GM19351 (cell line): Measurements from ENCODE around the gene VEZF1.

Experiments
- ATAC-seq: cut with Tn5 transposase; IDR thresholded peaks from one replicate; pipeline ENCODE4 v1.9.1; 2021; ENCODE audit warnings: mild to moderate bottlenecking, moderate library complexity; ENCODE audit not compliant: unreplicated experiment

The VEZF1 gene

DNA sequence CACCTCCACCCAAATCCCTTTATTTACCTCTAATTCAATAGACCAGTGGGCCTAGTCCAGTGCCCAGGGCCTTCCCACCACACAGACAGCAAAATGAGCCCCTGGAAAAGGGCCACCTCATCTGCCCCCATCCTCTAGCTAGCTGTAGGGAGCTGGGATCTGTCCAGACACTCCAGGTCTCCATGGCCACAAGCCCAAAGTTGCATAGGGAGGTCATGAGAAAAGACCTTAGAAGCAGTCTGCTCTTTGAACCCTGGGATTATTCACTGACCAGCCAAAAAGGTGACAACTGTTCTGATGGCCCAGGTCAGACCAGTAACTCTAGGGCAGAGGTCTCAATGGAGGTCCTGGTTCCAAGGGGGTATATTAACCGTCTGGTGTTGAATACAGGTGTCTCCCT, 34.8 kb downstream of the VEZF1 start:
- ATAC-seq = no peak

DNA sequence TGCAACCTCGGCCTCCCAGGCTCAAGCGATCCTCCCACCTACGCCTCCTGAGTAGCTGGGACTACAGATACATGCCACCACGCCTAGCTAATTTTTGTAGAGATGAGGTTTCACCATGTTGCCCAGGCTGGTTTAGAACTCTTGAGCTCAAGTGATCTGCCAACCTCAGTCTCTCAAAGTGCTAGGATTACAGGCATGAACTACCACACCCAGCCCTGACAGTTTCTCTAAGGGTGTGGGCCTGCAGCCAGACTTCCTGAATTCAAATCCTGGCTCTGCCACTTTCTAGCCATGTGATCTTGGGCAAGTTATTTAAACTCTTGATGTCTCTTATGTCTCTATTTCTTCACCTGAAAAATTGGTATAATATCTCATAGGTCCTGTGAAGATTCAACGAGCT, 38.4 kb downstream of the VEZF1 start:
- ATAC-seq = no peak

DNA sequence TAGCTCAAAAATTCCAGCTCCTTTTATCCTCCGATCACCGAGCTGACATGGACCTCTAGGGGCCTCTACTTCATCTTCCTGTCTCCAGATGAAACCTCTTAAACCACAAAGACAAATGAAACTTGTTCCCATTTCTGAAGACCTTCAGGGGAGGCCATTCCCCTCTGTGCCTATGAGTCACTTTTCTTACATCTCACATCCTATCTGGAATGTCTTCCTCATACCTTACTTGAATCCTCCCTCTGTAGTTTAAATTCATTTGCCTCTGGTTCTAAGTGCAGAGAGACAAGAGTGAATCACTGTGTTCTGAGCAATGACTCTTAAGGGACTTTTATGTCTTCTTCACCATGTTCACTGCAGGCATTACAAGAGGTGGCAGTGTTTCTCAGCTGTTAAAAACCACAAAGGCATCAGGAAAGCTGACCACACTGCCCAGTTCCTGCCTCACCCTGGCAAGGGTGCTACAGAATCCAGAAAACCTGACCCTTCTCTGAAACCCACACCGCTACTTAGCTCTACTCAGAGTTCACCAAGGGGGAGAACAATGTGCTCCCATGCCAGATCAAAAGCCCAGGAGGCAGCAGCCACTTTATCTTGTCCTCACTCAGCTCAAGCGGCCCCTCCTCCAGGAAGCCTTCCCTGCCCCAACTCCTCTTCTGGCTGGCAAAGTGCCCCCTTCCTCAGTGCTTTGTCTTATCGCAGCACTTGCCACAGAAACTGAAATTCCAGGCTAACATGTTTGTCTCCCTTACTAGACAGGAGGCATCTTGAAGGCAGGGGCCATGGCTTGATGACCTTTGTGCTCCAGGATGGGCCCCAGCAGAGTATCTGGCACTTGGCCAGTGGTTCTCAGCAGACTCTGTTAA, 39.3 kb downstream of the VEZF1 start:
- ATAC-seq = no peak

DNA sequence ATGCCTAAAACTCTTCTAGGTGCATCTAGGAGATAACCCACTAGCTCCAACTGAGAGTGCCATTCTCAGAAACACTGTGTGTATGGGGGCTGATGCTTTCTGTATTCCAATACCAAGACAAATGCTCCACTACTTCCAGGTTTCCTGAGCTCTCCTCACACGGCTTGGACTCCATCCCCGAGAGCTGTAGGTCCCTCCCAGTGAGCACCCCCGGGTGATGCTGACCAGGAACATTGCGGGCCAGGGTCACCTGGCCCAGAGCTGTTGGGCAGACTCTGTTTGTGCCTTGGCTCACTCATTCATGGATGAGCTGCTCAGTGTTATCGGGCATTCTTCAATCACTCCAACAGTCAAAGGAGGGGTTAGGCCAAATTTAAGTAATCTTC, 39.9 kb downstream of the VEZF1 start:
- ATAC-seq = no peak

DNA sequence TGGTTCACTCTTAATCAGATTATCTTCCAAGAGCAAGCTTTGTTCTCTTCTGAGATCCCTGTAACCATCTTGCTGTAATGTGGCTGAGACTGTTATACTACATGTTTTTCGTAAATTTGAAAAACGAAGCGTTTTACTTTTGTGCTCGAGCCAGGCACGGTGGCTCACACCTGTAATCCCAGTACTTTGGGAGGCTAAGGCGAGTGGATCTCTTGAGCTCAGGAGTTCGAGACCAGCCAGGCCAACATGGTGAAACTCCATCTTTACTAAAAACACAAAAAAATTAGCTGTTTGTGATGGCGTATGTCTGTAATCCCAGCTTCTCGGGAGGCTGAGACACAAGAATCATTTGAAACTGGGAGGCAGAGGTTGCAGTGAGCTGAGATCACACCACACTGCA, 40.7 kb downstream of the VEZF1 start:
- no peak for ATAC-seq

DNA sequence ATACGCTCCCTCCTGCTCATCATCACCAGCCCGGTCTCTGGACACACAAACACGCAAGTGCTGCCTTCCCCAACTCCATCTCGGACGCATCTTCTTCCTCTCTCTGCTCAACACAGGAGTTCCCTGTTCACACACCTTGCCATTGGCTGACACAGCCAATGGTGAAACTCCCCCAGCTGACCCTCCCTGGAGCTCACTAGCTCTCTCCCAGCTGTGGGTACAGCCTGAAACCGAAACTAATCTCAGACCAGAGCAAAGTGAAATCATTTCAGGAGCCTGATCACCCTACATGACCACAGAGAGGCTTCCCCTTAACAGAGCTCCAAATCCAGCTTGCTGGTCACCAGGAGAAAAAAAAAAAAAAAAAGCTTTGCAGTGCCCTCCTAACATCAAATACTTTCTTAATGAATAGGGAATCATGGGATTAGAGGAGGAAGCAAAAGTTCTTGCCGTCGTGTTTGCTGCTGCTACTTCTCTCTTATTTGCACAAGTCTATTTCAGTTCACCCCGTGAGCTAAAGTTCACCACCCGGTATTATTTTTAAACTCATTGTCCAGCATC, 41.2 kb downstream of the VEZF1 start:
- peak; percentile 83 for ATAC-seq

DNA sequence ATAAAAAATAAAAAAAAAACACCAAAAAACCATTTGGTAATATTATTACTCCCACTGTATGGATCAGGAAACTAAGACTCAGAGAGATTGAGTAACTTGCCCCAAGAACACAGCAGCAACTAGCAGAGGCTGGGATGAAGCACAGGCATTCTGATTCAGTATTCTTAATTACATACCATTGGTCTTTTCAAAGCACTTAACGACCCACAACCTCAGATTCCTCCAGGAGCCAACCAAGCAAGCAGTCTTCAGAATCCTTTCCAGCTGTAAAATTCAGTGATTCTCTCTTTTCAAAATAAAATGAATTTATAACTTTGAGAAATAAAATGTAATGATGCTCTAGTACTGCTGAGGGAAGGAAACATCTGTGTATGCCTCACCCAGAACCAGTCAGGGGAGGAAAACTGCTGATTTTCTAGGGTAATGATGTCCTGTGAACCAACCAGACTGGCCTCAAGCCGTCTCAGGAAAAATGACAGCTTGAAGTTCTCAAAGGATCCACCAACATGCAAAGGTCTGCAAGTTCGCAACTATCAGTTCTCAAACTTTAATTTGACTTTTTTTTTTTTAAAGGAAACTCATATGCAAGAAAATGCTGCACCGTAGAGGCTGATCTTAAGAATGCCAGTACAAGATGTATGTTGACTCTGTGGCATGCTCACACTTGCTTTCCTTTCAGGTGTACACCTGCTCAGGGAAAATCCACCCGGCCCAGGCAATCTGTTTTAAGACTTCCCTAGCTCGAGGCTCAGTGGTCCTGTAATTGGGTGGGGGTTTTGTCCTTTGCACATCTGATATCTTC, 41.9 kb downstream of the VEZF1 start:
- ATAC-seq = peak; percentile 6

DNA sequence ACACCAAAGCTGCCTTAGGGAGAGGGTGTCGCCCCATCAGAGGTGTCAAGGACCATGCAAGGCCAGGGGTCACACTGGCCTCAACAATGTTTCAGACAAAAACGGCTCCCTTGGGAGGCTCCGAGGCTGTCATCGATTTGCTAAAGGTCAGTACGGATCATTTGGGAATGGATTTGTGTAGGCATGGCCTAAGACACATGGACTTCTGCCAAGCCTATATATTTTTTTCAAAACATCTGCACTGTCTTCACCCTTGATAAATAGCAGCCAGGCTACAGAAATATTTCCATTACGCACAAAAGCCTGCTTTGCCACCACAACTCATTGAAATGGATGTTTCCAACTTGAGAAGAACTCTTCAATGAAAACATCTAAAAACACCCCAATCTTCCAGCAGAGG, 43.1 kb downstream of the VEZF1 start:
- no peak for ATAC-seq

DNA sequence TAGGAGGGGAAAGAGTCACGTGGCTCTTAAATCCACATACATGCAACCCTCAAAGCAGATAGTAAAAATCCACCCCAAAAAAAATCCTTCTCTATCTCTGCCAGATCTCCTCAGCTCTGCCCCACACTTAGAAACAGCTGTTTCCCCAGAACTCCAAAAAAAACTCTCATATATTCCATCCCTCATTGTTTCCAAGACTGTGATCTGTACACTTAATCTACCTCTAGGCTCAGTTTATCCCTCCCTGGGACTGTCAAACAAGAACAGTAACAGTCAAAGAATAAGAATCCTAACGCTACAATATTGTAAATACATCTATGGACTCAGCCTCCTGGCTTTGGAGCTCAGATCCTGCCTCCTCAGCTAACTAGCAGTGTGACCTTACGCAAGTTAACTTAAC, 44.4 kb downstream of the VEZF1 start:
- ATAC-seq = no peak

DNA sequence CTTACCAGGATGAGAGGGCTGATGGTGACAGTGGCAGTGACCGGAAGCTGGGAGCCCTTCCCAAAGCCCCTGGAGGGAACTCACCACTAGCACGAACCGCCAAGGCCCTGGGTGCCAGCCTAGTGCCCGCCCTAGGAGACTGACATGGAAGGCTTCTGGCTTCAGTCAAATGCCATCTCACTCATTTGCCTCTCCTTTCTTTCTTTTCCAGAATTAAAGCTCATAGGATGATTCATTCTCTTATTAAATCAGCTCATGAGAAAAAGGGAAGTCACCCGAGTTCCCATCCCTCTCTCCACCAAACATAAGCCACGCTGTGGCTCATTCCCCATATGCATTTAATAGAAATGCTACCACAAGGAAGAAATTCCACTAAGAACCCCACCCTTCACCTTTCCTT, 44.9 kb downstream of the VEZF1 start:
- no peak for ATAC-seq

DNA sequence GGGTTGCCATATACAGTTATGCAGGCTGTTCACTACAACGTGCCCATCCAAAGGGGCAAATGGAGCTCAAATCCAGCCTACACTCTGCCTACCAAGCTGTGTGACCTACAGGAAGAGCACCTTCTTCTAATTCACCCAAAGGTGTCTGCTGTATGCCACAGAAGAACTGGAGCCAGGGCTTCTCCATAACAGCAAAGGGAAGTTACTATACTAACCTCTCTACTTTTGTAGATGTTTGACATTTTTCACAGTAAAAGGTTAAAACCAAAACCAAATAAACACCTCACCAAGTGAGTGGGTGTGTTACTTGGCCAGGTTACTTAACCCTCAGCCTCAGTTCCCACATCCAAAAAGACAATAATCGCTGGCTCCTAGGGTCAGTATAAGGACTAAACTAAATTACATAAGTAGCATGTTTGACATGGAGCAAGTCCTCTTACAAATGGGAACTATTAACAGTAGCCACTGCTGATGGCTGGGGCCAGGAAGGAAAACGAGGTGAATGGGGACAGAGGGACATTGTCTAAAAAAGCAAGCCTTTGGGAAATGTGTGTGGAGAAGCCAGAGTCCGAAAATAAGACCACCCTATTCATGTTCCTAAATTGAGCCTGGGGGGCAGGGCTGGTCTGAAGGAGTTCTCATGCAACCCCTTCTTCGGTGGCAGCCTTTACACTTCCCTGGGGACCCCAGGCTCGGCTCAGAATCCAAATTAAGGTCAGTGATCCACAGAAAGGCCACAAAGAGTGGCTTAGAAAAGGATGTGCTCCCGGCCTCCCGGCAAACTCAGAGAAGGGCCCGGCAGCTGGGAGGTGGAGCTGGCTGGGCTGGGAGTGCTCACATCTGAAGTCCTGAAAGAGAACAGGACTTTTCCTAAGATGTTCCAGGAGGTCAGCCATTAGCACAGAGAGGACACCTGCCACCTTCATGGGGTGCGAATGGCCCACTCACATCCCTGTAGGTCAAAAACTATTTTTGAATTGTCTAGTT, 46.4 kb downstream of the VEZF1 start:
- ATAC-seq = no peak

DNA sequence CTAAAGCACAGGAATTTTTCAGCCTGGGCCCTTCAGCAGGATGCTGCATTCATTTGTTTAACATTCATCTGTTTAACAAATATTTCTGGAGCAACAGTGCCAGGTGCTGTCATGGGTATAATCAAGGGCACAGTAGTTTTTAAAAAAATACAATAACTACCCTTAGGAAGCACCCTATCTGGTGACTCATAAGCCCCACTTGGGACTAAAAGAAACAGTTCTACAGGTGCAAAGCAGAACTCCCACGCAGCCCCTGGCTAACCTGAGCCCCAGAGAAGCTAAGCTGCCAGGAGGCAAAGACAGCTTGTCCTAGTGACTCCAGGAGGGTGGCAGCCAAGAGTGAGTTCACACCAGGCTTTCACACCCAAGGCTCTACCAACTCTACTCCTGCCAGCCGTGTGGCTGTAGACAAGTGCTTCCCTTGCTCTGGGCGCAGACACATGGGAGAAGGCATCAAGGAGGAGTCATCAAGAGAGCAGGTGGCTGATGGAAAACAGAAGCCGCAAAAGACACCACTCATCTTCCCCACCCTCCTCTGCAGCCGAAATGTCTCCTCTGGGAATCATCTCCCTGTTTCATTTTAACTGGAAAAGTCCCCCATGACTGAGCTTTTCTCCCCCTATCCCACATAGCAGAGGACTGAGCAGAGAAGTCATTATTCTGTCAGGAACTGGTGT, 47.3 kb downstream of the VEZF1 start:
- no peak for ATAC-seq

DNA sequence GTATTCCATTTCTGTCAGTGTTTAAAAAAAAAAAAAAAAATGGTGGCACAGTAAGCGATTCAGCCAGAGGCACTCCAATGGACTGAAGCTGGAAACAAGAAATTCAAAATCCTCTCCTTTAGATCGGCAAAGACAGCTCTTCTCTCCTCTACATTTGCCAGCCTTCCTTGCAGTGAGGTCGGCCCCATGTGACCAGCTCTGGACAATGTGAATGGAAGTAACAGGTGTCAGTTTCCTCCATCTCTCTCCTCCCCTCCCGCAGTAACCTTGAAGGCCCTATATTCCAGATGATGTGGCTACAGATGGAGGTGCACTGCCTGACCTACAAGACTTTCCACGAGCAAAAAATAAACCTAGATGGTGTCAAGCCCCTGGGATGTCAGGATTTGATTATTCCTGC, 47.8 kb downstream of the VEZF1 start:
- ATAC-seq = no peak

DNA sequence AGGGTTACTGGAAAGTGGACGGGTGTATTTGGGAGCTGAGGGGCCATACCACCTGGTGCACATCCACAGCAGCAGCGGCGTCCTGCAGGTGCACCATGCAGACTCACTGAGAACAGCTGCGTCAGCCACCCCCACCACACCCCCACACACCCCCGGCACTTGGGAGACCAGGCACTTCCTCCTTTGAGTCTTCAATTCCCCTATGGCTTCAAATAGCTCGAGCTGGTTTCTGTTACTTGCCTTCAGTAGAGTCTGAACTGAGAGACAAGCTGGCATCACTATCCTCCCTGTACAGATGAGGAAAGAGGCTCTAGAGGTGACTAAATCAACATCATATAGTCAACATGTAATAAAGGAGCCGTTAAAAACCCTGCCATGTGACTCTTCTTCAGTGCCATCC, 48.3 kb downstream of the VEZF1 start:
- peak; percentile 70 for ATAC-seq

DNA sequence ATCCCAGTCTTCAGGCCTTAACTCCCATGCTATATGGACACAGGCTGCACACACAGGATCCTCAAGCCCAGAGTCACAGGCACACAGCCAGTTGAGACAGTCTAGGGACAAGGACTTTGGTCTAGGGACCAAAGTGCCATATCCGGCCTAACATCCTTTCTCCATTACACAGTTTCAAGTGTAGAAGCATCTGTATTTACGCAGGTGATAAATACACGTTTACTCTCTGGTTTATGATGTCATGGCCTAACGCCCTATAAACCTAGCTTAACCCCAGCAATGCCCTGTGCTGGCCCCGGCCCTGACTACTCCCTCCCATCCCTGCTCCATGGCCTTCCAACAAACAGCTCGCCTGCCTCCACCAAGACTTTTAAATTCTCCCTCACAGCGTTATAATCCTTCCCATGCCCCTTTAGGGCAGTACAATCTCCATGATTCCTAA, 50.0 kb downstream of the VEZF1 start:
- ATAC-seq = no peak

DNA sequence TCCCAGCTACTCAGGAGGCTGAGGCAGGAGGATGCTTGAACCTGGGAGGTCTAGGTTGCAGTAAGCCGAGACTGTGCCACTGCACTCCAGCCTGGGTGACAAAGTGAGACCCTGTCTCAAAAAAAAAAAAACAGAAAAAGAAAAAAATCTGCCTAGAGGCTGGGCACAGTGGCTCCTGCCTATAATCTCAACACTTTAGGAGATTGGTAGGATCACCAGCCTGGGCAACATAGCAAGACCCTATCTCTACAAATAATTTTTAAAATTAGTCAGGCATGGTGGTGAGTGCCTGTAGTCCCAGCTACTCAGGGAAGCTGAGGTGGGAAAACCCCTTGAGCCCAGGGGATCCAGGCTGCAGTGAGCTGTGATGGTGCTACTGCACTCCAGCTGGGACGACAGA, 50.6 kb downstream of the VEZF1 start:
- no peak for ATAC-seq

DNA sequence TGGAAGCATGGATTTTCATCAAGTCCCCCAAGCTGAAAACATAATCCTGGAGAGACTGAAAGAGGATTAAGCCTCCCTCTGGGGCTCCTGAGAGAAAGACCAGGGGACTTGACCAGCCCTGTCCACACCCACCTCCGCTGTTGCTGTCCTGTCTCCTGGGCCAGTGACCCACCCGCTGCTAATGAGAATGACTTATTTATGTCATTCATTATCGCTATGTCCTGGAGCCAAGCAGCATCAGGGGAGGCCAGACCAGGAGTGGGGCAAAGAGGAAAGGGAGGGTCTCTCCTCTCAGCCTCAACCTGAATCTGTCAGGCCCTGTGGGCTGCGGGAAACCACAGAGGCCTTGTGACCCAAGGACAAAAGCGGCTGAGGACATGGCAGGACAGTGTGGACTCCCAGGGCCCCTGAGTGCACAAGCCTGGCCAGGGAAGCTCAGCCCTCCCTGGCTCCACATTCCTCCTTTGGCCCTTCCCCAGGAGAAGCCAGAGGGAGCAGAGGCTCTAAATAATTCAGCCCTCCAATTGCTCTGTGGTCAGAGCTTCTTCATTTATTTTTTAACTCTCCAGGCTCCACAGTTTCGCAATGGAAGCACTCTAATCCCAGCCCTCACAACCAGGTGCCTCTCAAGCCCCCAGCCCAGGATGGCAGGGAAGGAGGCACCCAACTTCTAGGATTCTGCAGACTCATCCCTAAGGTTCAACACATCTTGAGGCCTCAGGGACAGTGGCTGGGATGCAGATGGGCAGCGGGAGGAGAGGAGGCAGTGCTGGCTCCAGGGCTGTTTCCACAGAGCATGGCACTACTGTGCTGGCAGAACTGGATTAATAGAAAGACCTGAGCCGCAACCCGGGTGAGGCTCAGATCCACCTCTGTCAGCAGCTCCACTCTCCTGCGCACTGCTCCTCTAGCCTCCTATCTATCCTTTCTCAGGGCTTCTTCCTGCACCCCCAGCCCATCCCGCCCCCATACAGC, 51.9 kb downstream of the VEZF1 start:
- ATAC-seq = no peak

DNA sequence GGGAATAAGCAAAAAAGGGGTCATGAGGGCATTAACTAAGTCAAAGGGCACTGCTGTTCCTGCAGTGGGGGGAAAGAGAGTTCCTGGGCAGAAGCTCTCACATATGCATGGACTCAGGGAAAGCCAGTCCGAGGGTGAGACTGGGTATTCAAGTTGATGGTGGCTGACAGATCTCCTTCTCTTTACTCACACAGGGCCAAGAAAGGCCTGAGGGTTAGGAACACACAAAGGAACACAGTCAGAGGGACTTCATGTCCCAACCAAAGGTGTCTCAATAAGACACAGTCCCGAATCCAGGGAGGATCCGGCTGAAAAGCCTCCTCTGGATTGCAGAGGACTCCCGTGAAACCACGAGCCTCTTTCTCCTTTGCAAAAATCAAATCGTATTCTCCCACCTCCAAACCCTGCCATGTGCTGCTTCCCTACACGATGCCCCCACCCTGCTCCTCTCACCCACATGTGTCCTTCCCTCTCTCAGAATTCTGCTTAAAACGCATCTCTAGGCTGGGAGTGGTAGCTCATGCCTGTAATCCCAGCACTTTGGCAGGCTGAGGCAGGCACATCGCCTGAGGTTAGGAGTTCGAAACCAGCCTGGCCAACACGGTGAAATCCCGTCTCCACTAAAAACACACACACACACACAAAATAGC, 56.4 kb downstream of the VEZF1 start:
- no peak for ATAC-seq
